HG03378 (cell line): Measurements from ENCODE around the gene SLC6A6.
"Not testable (repeated sequence)": the region's sequence is repeated elsewhere in the genome, so short reads cannot be mapped to it uniquely, and the experiment has no call there.

Source experiments
- ATAC-seq: cut with Tn5 transposase; IDR thresholded peaks from one replicate; pipeline ENCODE4 v1.9.1; 2021; ENCODE audit warnings: mild to moderate bottlenecking, moderate library complexity; ENCODE audit not compliant: unreplicated experiment

The SLC6A6 gene

DNA sequence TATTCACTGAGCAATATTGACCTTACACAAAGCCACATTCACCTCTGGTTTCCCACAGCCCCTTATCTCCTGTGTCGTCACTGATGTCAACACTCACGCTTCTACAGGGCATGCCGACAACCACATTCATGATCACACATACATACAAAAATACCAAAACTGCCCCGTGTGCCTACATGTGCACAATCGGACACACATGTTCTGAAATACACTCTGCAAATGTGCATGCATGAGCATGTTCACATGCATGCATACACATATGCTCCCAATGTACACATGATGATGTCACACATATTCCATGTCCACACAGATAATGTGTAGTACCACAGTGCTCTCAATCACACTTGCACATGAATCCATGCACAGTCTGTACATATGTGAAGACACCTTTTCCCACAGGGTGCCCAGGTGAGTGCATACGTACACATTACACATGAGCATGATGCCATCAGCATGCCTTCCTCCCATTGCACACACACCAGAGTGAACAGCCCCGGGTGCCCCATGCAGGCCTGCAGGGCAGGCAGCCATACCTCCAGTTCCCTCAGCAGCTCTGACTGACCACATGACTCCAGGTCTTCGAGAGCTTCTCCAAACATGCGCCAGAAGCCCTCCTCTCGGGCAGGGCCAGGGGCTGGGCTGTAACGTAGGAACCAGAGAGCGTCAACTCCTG lies 100.8 kb downstream of the SLC6A6 start:
- no peak for ATAC-seq

DNA sequence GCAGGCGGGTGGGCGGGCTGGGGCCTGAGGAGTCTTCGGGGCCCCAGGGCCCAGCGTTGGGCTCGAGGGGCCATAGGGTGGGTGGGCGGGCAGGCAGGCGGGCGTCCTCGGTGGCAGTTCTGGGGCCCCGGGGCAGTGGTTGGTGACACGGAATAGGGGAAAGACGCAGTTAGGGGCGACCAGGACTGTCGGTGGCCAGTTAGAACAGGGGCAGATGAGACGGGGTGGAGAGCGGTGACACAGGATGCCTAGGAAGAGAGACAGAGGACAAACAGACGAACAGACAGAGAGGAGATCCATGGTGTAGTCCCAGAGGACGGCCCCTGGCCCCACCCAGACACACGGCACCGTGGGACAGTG lies 101.3 kb downstream of the SLC6A6 start:
- no peak for ATAC-seq

DNA sequence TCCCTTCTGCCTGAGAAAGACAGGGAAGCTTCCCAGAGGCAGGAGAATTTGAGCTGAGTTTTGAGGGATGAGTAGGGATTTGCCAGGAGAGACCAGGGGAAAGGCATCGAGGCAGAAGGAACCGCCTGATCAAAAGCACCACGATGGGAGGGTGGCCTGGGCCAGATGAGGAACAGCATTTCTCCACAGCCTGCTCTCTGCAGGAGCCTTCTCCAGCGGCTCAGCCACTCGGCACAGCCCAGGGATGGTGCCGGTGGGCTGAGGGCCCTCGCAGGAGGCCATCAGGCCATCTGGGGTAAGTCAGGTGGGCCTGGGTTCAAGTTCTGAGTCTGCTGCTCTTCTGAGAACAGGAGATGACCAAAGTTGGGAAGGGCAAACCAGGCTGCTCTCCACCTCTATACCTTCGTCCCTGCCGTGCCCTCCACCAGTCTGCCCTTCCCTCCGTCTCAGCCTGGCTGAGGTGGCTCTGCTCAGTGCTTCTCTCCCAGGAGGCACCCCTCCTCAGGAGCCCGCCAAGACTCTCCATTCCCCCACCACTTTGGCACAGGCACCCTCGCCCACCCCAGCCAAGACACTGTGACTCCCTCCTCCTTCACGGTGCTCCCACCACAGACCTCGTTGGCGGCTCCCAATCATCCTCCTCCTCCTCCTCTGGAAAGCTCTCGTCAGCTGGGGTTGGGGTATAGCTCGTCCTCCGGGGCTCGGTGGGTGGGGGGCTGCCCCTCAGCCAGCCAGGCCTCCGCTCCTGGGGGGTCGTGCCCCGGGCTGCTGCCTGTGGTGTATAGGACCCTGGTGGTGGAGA lies 102.8 kb downstream of the SLC6A6 start:
- no peak for ATAC-seq

DNA sequence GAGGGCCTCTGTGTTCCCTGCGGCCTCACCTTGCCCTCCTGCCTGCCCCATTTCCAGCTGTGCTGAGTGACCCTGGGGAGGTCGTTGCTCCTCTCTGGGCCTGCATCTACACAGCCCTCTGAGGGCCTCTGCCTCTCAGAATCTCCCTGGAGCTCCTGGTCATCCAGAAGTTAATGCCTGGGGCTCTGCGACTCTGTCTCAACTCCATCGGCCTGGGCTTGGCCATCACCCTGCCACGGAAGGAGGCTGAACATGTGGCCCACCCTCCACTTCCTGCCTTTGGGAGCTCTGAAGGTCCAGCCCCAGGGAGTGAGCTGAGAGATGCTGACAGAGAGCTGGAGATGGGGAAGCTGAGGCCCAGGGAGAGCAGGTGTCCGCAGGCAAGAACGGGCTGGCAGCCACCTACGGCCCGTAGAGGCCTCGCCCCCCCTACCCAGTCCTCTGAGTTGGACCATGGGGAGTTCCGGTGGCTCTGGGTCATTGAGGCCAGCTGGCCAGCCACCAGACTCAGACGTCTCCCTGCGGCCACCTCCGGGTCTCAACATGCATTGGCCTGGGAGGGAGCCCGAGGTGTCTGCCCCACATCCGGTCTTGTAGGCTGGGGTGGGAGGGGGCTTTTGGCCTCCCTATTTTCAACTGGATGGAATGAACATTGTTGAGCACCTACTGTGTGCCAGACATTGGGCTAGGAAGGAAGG lies 103.5 kb downstream of the SLC6A6 start:
- ATAC-seq, result no peak

DNA sequence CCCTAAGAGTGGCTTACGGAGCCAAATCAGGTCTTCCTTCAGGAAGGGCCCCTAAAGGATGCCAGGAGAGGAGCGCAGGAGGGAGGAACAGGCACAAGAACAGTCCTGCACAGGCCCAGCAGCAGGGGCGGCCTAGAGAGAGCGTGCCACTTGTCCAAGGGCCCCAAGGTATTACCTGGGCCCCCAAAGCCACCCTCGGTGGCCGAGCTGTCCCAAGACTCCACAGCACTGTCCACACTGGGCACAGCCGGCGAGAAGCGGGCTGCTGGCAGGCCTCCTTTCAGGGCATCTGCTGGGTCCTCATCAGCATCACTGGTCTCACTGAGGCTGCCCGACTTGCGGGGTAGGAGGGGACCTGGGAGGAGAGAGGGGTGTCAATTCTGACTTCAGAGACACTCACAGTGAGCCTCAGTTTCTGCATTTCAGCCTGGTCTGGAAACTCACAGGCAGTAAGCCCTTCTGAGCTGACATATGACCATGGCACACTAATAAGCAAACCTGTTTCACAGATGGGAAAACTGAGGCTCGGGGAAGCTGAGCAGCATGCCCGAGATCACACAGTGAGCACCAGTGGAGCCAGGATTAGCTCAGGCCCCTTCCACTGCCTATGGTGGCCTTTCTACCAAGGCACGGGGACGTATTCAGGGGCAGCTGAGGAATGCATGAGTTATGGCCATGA lies 104.4 kb downstream of the SLC6A6 start:
- ATAC-seq, result no peak

DNA sequence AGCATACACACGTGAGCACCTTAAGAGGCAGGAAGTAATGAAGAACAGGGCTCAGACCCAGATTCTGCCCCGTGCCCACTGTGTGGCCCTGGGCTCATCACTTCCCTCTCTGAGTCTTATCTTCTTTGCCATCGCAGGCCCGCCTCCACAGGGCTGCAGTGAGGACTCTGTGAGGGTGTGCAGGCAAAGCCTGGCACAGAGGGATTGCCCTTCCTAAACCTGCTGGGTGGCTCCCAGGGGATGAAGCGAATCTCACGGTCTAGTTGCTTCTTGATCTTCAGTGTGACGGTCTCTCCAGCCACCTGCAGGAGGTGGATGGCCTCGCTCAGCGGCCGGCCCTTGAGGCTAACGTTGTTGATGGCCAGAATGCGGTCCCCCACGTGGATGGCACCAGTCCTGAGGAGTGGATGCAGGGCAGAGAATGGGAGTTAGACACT lies 104.9 kb downstream of the SLC6A6 start:
- no peak for ATAC-seq

DNA sequence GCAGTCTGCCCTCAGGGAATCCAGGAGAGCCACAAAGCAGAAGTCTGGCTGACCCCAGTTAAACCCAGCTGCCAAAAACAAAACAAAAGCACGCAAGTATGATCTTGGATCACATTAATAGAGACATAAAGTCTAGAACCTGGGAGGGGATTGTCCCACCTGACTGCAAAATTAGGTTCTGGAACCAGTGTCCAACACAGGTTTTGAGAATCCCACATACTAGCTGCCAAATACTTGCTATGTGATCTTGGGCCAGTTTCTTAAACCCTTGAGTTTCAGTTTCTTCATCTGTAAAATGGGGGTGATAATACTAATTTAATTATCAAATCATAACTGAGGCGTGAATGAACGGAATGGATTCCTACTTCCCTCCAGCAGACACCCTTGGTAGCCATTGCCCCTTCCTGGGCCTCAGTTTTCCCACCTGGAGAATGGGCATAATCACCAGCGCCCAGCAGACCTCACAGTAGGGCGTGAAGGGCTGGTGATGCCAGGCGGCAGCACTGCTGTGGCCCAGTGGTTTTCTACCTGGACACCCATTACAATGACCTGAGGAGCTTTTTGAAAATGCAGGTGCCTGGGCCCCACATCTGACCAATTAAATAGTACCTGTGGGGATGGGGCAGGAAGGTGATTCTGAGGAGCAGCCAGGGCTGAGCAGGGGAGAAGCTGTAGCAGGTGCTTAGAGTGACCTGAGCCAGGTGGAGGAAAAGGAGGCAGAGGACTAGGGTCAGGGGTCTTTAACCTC lies 105.5 kb downstream of the SLC6A6 start:
- ATAC-seq, result no peak

DNA sequence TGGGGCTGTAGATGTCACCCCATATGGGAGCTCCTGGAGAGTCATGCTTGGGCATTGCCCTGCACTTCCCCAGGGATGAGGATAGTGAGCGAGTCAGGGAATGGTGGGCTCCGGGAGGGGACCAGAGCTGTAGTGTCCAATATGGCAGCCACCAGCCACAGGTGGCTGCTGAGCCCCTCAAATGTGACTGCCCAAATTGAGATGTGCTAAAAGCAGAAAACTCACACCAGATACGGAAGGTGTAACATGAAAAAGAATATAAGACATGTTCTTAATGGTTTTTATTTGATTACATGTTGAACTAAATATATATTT lies 106.1 kb downstream of the SLC6A6 start:
- ATAC-seq, result no peak

DNA sequence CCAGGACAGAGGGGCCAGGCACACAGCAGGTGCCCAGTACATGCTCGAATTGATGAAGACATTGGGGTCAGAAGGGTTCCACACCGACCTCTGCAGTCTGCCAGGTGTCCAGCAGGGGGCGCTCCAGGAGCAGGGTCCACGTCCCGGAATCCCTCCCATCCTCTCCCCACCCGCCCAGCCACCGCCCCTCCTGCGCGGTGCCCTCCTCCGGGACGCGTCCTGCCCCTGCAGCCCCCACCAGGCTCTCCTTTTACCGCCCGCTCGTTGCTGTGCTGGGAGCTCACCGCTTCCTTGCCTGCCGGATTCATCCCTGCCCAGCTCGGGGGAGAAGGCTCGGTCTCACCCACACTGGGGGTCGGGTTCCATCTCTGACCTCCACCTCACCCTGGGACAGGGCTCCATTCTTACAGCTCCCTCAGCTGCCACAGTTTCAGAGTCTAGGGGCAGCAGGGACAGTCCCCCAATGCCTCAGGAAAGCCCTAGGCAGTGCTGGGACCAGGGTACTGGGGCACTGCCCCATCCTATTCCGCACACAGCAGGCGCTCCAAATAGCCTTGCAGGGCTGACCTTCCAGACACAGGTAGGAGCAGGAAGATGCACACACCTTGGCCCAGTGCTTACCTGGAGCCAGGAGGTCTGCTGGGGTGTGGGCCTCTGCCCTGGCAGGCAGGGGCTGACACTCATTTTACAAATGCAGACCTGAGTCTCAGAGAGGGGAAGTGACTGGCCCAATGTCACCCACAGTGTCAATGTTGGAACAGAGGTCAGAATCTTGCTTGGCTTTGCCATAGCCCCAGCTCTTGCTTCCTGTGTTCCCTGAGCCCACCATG lies 106.8 kb downstream of the SLC6A6 start:
- ATAC-seq, result no peak

DNA sequence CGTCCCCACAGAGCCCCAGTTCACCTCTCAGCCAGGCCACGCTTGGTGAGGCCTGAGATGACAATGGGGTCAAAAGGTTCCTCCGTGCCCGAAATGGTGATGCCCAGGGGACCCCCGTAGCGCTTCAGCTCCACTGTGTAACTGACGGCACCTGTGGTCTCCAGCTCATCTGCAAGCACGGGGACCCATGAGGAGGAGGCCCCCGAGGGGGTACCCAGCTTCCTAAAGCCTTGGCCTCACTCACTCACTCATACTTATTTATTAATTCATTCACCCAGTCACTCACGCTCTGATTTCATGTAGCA lies 107.3 kb downstream of the SLC6A6 start:
- no peak for ATAC-seq

DNA sequence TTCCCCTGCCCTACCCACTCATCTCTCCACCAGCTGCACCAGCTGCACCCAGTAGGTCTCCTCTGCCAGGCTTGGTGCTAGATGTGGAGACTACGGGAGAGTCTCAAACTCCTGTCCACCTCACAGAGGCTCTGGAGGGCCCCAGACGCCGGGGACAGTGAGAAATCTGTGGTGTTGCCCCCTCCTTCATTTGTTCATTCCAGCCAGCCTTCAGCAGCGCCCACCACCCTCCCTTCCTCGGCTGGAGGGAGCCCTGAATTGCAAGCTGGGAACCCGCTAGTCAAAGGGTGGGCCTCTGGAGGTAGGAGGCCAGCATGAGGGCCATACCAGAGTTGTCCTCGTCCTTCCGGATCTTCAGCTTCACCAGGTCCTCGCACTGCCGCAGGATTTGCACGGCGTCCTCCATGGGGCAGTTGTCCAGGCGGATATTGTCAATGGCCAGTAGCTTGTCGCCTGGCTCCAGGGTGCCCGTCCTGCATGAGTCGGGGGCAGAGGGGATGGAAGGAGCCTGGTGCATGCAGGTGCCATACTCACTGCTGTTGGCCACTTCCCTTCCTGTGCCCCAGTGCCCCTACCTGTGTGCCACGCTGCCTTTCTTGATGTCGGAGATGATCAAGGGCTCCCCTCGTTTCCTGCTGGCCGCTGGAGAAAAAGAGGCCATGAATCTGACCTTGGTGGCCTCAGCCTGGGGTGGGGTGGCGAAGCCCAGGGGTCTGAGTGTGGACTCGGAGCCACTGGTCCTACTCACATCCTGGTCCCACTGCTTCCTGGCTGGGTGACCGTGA lies 108.6 kb downstream of the SLC6A6 start:
- no peak for ATAC-seq

DNA sequence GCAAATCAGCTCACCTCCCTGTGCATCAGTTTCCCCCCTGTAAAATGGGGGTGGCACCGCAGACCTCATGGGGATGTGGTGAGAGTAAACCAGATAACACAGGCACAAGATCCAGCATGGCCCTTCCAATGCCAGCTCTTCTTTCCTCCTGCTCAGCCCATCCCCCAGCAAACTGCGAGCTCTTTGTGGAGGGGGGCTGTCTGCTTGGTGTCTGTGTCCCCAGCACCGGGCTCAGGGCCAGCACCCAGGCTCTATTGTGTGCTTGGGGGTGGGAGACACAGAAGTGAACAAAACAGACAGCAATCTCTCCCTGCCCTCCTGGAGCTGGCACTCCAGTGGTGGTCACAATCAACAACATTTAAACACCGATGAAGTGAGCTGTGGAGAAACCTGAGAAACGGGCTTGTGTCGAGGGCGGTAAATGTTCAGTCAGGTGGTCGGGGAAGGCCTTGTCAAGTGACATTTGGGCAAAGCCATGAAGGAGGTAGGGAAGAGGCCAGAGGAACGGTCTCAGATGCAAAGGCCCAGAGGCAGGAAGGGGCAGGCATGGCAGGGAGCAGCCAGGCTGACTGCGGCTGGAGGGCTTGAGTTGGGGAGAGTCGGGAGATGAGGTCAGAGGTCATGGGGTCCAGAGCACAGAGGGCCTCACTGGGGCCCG lies 109.3 kb downstream of the SLC6A6 start:
- ATAC-seq, result no peak

DNA sequence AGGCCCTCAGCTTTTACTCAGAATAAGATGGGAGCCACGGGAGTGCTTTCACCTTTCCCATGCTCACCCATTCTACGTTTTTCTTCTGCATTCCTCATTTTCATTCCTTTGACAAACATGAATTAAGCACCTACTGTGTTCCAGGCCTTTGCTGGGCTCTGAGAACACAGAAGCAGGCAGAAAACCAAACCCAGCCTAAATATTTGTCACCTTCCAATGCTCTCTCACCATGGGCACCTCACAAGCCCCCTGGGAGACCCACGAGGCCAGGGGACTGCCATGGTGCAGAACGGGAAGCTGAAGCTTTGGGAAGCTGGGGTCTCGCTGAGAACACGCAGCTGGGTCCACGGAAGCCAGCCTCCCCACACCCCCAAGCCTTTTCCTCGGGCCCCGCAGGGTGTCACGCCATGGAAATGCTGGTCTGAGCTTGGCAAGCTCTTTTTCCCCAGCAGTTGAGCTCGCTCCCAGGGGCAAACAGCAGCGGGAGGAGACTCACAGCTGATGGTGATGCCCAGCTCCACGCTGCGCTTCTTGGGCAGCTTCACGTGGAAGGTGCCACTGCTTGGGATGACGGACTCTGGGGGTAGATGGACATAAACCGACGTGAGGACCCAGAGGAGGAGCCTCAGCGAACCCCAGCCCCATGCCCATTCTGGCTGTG lies 110.0 kb downstream of the SLC6A6 start:
- ATAC-seq, result no peak

DNA sequence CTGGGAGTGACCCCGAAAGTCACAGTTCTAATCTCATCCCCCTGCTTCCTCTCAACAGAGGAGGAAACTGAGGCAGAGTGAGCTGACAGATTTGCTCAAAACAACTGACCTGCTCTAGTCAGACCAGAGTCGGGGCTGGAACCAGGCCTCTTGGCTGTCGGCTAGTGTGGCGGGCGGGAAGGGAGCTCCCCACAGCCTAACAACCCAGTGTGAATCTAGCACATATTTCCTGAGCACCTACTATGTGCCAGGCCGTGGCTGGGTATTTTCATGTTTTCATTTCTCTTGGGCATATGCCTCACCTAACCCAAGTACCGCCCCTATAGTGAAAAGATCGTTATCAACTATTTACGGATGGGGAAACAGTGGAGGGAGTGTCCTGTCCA lies 110.5 kb downstream of the SLC6A6 start:
- ATAC-seq, result no peak

DNA sequence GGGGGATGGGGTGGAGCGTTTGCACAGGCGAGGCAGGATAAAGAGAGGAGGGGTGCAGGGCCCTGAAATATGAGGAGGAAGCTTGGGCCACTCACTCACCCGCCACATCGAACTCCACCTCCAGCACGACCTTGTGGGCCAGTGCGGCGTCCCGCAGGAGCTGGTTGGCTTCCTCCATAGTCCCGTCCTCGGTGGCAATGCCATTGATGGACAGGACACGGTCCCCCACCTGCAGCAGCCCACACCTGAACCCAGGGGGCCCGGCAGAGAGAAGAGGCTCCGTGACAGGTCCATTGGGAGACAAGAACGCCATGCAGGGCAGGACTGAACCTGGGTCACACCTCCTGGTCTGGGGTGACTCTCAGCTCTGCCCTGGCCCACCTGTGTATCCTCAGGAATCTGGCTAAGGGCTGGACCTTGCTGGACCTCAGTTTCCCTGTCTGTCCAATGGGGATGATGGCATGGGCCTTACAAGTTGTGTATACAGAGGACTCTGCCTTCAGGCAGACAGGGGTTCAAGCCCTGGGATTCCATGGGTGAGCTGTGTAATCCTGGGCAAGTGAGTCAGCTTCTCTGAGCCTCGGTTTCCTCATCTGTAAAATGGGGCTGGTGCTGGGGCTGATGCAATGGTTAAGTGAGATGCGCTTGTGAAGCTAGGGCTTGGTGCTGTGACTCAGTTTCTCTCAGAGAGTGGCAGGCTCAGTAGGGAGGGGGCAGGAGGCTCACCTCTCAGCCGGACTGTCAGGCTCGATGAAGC lies 111.3 kb downstream of the SLC6A6 start:
- ATAC-seq, result no peak

DNA sequence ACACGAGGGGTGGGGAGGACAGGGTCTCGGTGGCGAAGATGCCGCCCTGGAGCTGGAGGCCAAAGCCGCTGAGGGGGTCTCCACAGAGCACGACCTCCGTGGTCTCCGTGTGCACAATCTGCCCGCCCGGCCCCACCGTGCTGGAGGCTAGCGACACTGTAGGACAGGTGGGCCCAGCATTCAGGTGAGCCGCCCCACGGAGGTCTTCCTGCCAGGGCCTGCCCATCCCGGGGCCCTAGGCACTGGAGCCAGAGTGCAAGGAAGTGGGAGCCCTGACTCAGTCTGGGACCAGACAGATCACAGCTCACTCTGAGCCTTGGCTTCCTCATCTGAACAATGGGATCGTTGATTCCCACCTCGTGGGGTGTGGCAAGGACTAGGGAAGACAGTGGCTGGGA lies 111.9 kb downstream of the SLC6A6 start:
- no peak for ATAC-seq

DNA sequence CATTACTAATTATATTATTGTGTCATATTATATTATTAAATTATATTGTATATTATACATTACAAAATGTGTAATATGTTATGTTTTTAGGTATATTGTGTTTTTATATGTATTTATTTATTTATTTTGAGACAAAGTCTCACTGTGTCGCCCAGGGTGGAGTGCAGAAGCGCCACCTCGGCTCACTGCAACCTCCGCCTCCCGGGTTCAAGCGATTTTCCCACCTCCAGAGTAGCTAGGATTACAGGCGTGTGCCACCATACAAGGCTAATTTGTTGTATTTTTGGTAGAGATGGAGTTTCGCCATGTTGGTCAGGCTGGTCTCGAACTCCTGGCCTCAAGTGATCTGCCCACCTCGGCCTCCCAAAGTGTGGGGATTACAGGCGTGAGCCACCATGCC lies 113.1 kb downstream of the SLC6A6 start:
- ATAC-seq, result not testable (repeated sequence)
